ENCODE data around the gene DUSP8. TPM values are rescaled to one million over a fixed set of nuclear protein-coding genes. Genes with fewer than 3 reads are reported as not detected.

DUSP8 gene
- total RNA-seq, 1 experiment from 2014 or later: 4.4 TPM

- no peak overlapping the region for H3K4me3 Mint-ChIP-seq
- no peaks in the 10 kb centered on the region for H3K79me2 ChIP-seq (ENCODE audit: insufficient read depth, low read length)
Observed at GRCh38 chr11:1592628-1593027, 20.6 kb upstream of the DUSP8 start.

More at GRCh38 chr11:1592628-1593027, 20.6 kb upstream of the DUSP8 start:
- Histone ChIP-seq H3K18ac (ENCODE audit: insufficient read length, low read depth, low read length) (no peak overlapping the region), H3K9ac (ENCODE audit: extremely low read depth, insufficient read length, low read length) (no peak overlapping the region), H2BK120ac (ENCODE audit: low read depth, low read length, poor library complexity, severe bottlenecking) (no peak overlapping the region), H3K4ac (ENCODE audit: low read depth, low read length) (no peak overlapping the region), H2BK20ac (ENCODE audit: low read depth, low read length, poor library complexity, severe bottlenecking) (no peak overlapping the region), H2BK12ac (ENCODE audit: insufficient read length, low read depth, low read length) (no peak overlapping the region), H3T11ph (ENCODE audit: low read length) (no peak overlapping the region), H4K20me1 (ENCODE audit: control insufficient read depth, insufficient read depth, insufficient read length) (no peaks in the 10 kb centered on the region), H3K4me2 (ENCODE audit: insufficient read depth, insufficient read length, low read length) (no peak overlapping the region), H4K8ac (replicated peaks; ENCODE audit: insufficient read length, low read depth, low read length) (no peak overlapping the region), H4K91ac (ENCODE audit: insufficient read length, low read depth, low read length) (no peak overlapping the region), H3K23ac (ENCODE audit: insufficient read length, low read depth, low read length) (no peak overlapping the region), H3K9me3 (ENCODE audit: control insufficient read depth, low read depth, low read length) (no peaks in the 10 kb centered on the region), H2AK5ac (ENCODE audit: insufficient read length, low read length) (no peak overlapping the region), H2AFZ (ENCODE audit: low read length) (no peak overlapping the region), H3K23me2 (ENCODE audit: insufficient read length, low read depth, low read length, poor library complexity, severe bottlenecking) (no peaks in the 10 kb centered on the region), H2BK15ac (ENCODE audit: low read depth, low read length) (no peak overlapping the region), H3K14ac (ENCODE audit: insufficient read depth, low read length) (no peak overlapping the region), H3K27ac (ENCODE audit: insufficient read length, low read depth, low read length) (no peak overlapping the region), H3K27me3 (ENCODE audit: insufficient read depth, low read length) (no peaks in the 10 kb centered on the region), H3K56ac (ENCODE audit: insufficient read length, low read depth, low read length) (no peak overlapping the region), H3K4me1 (ENCODE audit: insufficient read depth, low read length) (peaks cover 3% of the 10 kb centered on the region; the same call in 1 of the 2 replicates), H3K79me1 (ENCODE audit: insufficient read depth, low read depth, low read length, poor library complexity, severe bottlenecking) (no peaks in the 10 kb centered on the region), H4K5ac (ENCODE audit: insufficient read length, low read depth, low read length) (no peak overlapping the region), H2BK5ac (ENCODE audit: insufficient read length, low read length) (no peak overlapping the region)
- H3K4me1 Mint-ChIP-seq: peaks cover 23 to 27% of the 10 kb centered on the region in 2 experiments
- H3K36me3 Mint-ChIP-seq (ENCODE audit: insufficient read depth in 1 of 3, low read depth in 3 of 3): no peaks in the 10 kb centered on the region
- no peak for DNase-seq
- TF ChIP-seq CTCF (conservative IDR thresholded peaks at IDR 0.05): no peak
- no peak overlapping the region for H3K27ac Mint-ChIP-seq
- H3K27me3 Mint-ChIP-seq (ENCODE audit: low read depth): peaks cover 78% of the 10 kb centered on the region
- no CpG with 5 or more reads among the region's 9 CpGs for WGBS (ENCODE audit: extremely low coverage, insufficient read length, low lambda C conversion rate)
- peaks cover 0 to 2% of the 10 kb centered on the region in 2 experiments; a peak in 2 of 5 replicates for H3K9me3 Mint-ChIP-seq
